Caki2 (cell line): Measurements from ENCODE around the gene CFAP97D1. TPM values are rescaled to one million over a fixed set of nuclear protein-coding genes. Genes with fewer than 3 reads are reported as not detected.

Experiments used
- DNase-seq: peaks from one replicate; pipeline ENCODE4 v3.0.0-alpha.2; 2015; ENCODE audit warnings: low read depth
- in situ Hi-C: cut with HindIII; loops from 2 replicates; pipeline ENCODE4 v1.10.0; 2016; ENCODE audit warnings: low sequenced_read_pairs, low pct_unique_long_range_greater_than_20kb, mixed read lengths
- total RNA-seq: library from RNA; depleted of rRNA; stranded (reverse); fragments of >200 nt; shearing (Covaris generic); gene quantifications from 2 replicates; pipeline ENCODE4 v1.2.3, GENCODE V29; 2014; ENCODE audit warnings: low replicate concordance; rRNA removed

CFAP97D1 gene
- total RNA-seq, 1 experiment from 2014 or later, result not detected

DNA sequence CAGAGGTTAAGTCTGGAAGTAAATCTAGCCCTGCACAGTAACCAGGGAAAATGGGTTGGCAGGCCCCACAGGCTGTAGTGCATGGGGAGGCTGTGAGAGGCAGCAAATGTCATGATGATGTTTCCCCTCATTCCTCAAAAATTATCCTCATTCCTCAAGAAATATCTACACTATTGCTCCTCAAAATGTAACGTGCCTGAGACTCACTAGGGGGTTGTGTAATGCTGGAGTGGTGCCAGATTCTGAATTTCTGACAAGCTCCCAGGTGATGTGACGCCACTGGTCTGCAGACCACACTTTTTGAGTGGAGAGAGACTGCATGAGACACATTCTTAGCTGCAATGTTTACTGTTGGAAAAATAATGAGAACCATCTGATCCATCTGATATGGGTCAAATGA lies 53.9 kb downstream of the CFAP97D1 start:
- DNase-seq, result no peak
- in situ Hi-C loops, result no loop called here

Other genes starting within 250 kb of the CFAP97D1 start
- 18.7 and 36.0 TPM in 2 replicates for gene ETV4, start 234.1 kb upstream of the CFAP97D1 start, total RNA-seq
- not detected in 2 replicates for gene MEOX1, start 118.5 kb upstream of the CFAP97D1 start, total RNA-seq
- 1.8 and 2.4 TPM in 2 replicates for gene SOST, start 21.6 kb upstream of the CFAP97D1 start, total RNA-seq
- 48.7 and 54.8 TPM in 2 replicates for gene DUSP3, start 1.5 kb upstream of the CFAP97D1 start, total RNA-seq
- 10.0 and 11.6 TPM in 2 replicates for gene MPP3, start 52.7 kb downstream of the CFAP97D1 start, total RNA-seq
- gene CD300LG, start 66.7 kb downstream of the CFAP97D1 start, total RNA-seq, result not detected in 2 replicates
- gene MPP2, start 127.1 kb downstream of the CFAP97D1 start, total RNA-seq, result 4.8 and 8.1 TPM in 2 replicates
- gene PPY, start 162.0 kb downstream of the CFAP97D1 start, total RNA-seq, result not detected in 2 replicates
- not detected in 2 replicates for gene PYY, start 173.5 kb downstream of the CFAP97D1 start, total RNA-seq
- gene NAGS, start 224.2 kb downstream of the CFAP97D1 start, total RNA-seq, result 1.5 and 3.0 TPM in 2 replicates
- 98.2 and 101 TPM in 2 replicates for gene TMEM101, start 234.5 kb downstream of the CFAP97D1 start, total RNA-seq